IPS-11a (cell line): ENCODE measurements around the gene HTRA3.

Source experiments
- H3K4me3 ChIP-seq: one replicate; pipeline ENCODE4 v1.5.1; 2013; ENCODE audit warnings: low read depth, low read length, control low read depth

The HTRA3 gene

DNA sequence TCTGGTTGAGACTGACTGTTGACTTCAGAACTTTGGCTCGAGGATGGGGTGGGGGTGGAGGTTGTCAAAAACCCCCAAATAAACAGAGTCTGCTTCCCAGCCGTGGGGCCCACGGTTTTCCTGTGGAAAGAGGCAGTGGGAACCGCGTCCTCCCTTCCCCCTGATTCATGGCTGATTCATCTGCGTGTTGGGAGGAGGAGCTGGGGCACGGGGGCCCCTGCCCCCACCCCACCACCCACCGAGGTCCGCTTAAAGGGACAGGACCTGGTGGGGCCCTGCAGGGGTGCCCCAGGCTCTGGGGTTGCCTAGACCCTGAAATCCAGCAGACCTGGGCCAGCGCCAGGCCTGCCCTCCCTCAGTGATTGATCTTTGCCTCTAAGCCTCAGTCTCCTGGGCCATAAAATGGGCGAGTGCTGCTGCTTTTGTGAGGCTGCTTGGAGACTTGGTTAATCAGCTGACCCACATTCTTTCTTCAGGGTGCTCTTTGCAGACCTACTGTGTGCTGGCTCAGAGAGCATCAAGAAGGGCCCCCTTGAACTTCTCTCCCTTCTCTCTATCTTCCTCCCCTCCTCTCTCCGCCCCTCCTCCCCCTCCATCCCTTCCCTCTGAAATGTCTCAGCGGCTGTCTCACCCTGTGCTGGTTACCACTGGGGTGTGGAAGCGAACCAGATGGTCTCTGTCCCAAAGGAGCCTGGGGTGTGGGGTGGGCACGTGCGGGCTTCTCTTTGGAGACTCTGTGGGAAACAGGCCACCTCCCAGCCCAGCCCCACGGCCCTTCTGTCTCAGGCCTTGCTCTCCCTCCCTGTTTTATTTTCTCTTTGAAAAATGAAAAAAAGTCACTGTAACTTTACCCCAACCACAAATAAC lies 9.1 kb downstream of the HTRA3 start:
- H3K4me3 ChIP-seq = no peak overlapping the region

DNA sequence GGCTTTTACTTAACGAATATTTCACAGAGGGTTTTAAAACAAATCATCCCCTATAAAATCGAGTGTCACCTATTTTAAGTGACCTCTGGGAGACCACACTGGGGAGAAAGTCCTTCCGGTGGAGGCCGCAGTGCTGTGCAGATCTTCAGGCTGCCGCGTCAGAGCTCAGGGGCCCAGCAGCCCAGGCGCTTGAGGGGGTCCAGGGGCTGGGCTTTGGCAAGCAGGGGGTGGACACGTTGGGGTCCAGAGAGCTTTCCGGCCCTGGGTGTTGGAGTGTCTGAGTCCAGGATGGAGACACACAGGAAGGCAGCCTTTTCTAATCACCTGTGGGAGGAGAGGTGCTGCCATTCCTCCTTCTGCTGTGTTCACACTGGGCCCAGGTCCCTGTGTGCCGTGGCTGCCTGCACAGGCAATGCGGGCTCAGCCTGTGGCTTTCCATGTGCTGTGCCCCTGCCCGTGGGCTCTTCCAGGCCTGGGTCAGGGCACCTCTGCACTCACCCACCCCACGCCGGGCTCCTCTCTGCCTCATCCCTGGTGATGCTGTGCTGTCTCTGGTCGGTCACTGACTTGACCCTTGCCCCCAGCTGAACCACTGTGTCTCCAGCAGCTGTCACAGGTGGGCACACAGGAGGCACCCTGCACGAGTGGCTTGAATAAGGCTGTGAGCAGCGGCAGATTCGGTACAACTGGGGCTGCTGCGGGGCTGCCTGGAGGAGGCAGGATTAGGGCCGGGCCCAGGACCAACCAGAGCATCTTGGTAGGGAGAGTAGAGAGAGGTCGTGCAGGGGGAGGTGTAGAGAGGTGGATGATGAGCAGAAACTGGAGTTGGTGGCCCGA lies 10.0 kb downstream of the HTRA3 start:
- no peak overlapping the region for H3K4me3 ChIP-seq

DNA sequence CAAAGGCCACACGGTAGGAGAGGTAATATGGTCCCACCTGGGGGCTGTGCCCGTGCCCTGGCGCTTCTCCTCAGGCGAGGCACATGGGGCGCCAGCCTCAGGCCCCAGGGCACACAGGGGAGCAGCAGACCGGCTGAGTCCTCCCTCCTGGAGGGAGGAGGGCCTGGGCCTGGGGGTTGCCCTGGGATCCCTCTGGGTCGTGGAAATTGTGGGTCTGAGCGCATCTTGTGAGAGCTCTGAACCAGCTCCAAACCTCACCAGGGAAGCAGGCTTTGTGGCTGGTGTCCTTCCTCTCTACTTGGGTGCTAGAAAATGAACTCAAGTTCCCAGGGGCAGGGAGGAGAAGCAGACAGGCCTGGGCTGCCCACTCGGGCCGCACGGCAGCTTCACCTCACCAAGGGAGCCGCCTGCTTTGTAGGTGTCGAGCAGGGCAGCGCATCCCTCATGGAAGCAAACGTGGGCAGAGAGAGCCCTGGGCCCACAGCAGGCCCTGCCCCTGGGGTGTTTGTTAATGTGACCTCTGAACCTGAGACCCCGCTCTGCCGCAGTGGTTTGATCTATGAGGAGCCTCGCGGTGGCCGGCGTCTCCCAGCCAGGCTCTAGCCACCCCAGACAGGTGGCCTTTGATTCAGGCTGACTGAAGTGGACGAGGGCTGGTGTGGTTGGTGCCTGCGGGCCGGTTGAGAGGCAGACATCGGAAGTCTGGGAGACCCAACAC lies 10.8 kb downstream of the HTRA3 start:
- no peak overlapping the region for H3K4me3 ChIP-seq

DNA sequence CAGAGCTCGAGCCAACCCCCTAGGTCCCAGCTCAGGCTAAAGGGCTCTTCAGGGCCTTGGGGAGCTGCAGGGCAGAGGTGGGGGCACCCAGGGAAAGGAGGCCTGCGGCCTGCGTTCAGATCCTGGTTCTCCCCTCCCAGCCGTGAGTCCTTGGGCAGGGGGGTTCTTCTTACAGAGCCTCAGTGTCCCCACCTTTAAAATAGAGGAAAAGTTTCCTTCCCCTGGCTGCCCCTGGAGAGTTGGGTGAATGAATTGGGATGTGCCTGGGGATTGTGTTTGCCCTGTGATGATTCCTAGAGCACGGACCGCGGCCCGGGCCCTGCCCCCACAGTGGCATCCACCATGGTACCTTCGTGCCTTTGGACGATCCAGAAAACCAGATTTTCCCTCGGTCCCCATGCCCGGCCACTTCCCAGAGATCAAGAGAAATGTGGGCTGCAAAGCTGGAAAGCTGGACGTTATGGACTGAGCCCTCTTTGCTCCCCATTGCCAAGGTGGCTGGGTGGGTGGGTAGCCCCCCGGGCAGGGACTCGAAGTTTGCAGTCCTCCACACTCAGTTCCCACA lies 11.4 kb downstream of the HTRA3 start:
- no peak overlapping the region for H3K4me3 ChIP-seq

DNA sequence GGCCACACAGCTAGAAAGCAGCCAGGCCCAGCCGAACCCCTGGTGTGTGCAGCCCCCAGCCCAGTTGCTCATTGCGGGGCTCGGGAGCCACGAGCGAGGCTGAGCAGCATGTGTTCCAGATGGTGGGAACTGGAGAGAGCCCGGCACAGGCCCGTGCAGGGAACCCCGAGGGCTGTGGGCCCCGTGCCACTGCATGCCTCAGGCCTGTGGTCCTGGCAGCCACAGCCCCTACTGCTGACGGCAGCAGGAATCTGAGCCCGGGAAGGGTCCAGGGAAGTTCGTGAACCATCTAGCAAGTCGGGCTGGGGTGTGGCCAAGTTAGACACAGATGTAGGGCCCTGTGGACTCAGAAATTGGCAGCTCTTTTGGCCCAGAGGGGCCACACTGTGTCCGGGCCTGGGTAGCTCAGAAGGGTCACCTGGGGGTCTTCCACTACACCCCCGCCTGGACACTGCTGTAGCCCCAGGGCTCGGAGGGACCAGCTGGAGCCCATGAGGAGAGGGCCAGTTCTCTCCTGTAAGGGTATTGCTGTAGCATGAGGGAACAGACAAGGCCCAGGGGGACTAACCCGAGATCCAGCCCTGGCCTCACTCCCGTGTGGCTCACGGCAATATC lies 12.1 kb downstream of the HTRA3 start:
- no peak overlapping the region for H3K4me3 ChIP-seq

DNA sequence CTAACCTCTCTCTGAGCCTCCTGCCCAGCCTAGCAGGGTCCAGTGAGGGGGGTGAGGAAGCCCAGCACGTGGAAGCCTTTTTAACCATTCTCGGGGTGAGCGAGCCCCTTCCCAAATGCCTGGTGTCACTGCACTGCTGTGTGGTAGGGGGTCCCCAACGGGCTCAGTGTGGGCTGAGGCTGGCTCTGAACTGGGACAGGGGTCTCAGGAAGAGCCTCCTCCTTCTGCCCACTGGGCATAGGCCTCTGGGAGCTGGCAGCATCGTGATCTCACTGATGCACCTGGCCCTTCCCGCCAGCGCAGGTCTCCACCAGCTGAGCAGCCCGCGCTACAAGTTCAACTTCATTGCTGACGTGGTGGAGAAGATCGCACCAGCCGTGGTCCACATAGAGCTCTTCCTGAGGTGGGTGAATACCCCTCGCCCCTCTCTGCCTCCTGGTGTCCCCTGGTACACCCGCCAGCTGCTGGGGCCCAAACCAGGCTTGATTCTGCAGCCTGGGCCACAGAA lies 12.6 kb downstream of the HTRA3 start:
- no peak overlapping the region for H3K4me3 ChIP-seq

DNA sequence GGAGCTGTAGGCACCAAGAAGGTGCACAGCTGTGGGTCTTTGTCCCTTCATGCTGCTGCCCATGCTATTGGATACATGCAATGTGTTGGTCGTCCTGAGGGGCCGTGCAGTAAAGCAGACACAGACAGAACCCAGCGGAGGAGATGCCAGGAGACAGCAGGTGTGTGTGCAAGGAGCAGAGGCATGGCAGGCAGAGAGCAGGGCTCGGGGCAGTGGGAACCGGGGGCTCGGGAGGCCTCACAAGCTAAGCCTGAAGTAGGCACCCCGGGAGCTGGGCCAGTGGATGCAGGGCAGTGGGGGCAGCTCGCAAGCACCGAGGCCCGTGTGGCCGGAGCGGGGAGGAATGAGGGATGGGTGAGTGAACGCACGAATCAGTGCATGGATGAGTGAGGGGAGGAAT lies 13.2 kb downstream of the HTRA3 start:
- no peak overlapping the region for H3K4me3 ChIP-seq

DNA sequence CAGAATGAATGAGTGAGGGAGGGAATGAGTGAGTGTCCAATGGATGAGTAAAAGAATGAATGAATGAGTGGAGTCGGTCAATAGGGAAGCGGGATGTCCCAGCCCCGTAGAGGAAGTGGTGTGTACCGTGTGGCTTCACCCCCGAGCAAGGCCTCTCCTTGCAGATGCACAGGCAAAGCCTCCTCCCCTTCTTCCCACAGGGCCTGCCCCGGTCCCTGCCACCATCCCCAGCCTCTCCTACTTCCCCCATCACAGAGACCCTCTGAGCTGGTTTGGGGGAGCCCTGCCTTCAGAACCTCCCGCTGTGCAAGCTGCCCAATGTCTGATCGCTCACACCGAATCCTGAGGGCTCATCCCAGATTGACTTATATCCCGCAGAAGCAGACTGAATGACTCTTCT lies 13.6 kb downstream of the HTRA3 start:
- no peak overlapping the region for H3K4me3 ChIP-seq

DNA sequence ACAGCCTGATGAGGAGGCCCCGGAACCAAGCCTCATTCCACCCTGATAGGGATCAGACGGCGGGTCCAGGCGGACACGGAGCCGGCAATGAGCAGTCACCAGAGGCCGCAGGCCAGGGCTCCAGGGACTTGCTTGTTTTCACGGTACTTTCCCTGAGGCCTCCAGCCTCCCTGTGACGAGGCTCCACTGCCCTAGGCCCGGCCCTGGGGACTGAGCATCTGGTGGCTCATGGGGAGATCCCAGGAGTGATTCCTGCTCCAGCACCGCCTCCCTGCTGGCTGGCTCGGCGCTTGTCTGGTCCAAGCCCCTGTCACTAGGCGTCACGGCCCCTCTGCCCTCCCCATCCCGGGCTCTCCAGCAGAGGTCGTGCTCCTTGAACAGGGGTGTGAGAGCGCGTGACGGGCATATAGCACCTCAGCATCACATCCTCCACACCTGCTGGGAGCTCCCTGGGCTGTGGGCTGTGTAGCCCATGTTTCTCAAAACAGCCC lies 14.1 kb downstream of the HTRA3 start:
- no peak overlapping the region for H3K4me3 ChIP-seq

DNA sequence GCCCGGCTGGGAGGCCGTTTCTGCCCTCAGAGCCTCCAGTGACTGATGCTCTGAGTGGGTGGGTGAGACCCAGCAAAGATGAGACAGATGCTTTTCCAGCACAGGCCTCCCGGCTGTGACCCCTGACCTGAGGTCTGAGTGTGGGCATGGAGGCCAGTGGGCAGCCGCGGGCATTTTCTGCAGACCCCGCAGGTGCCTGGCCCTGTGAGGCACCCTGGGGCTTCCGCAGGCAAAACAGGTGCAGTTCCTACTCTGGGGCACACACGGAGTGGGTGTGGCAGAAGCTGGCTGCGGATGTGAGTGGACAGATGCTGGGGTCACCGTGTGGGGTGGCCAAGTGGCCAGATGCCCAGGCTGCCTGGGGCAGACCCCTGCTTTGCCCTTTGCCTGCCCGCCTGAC lies 14.8 kb downstream of the HTRA3 start:
- H3K4me3 ChIP-seq = no peak overlapping the region

DNA sequence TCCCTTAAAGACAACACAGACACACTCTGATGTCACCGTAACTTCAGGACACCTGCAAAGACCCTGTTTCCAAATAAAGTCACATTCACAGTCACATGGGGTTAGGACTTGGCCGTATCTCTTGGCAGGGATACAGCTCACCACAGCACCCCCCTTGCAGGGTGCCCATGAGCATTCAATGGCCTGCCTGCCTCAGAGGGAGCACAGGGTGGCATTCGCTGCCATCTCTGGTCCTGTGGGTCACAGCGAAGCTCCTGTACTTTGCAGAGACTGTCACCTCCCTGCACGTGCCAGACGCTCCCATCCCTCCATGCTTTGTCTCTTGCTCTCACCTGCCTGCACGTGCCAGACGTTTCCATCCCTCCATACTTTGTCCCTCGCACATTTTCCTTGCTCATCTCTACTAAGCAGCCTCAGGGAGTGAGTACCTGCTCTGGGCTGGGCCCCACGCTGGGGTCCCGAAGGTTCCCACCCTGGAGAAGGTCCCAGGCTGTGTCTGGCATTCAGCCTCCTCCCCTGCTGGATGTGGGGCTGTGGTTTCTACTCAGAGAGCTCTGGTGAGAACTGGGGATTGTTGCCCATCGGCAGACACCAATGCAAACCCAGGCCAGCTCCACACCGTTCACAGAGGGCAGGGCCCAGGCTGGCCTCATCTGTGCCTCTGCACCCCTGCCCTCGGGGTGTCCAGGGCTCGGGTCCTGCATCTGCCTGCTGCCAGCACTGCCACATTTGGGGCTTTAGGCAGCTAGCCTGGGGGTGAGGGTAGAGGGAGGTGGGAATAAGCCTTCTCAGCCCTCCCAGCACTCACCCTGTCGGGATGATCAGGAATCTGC lies 15.8 kb downstream of the HTRA3 start:
- H3K4me3 ChIP-seq = no peak overlapping the region

DNA sequence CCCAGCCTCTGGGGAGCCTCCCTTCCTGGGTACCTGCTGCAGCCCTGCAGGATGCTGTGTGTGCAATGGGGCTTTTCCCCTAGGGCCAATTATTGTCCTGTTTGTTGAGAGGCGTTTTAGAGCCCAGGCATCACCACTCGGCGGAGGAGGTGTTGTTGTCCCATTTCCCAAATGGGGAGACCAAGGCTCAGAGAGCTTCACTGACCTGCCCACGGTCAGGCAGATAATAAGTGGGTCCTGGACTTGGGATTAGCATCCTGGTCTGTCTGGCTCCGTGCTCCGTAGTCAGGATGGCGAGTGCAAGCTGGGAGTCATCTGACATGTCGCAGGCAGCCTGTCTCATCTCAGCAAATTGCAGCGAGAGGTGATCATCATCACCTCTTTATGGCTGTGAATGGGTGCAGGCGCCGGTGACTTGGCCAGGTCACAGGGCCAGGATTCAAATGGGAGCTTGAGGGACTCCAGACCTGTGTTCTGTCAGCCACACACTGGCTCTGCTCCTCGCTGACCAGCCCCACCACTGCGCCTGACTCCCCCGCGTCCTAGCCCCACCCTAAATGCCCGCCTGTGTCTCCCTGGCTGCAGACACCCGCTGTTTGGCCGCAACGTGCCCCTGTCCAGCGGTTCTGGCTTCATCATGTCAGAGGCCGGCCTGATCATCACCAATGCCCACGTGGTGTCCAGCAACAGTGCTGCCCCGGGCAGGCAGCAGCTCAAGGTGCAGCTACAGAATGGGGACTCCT lies 16.6 kb downstream of the HTRA3 start:
- no peak overlapping the region for H3K4me3 ChIP-seq

DNA sequence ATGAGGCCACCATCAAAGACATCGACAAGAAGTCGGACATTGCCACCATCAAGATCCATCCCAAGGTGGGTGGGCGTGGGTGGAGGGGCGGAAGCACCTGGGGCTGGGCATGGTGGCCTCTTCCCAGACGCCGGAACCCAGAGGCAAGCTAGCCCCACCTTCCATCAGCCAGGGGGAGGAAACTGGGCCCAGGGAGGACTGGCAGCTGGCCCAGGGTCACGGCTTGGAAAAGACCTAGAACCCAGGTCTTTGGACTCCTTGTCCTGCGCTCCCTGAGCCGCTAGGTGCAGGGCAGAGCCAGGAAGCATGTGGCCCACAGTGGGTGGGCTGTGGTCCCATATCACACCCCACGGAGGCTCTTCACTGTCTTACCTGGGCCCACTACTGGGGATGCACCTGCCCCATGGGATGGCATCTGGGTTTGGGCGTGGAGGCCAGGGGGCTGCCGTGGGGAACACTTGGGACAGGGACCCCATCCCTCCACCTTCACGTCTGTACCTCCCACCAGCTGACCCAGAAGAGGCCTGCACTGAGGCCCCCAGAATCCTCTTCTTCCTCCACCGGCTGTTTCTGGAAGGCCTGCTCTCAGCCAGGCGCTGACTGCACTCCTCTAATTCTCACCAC lies 17.3 kb downstream of the HTRA3 start:
- no peak overlapping the region for H3K4me3 ChIP-seq

DNA sequence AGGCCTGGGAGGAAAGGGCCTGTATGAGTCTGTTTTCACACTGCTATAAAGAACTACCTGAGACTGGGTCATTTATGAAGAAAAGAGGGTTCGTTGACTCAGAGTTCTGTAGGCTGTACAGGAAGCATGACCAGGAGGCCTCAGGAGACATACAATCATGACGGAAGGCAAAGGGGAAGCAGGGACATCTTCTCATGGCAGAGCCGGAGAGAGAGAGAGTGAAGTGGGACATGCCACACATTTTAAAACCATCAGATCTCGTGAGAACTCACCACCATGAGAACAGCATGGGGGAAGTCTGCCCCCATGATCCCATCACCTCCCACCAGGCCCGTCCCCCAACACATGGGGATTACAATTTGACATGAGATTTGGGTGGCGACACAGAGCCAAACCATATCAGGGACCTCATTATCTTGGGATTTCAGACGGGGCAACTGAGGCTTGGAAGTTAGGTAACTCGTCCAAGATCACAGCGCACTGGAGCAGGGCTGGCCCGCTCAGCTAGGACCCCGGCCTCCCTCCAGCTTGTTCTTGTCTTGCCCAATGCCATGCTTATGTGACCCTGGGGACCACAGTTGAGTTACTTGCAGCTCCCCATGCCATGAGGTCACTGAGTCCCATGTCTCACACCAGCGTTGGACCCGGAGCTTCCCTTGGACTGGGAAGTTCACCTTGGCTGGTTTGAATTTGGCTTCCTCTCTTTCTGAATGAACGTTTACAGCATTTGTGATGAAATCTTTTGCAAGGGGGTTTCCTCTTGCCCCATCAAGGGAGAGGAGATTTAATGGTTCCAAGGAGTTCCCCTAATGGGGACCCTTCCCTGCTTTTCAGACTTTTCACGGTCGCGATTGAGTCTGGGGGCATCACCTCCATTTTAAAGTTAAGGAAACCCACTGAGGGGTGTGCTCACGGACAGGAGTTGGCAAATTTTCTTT lies 18.1 kb downstream of the HTRA3 start:
- H3K4me3 ChIP-seq = no peak overlapping the region

DNA sequence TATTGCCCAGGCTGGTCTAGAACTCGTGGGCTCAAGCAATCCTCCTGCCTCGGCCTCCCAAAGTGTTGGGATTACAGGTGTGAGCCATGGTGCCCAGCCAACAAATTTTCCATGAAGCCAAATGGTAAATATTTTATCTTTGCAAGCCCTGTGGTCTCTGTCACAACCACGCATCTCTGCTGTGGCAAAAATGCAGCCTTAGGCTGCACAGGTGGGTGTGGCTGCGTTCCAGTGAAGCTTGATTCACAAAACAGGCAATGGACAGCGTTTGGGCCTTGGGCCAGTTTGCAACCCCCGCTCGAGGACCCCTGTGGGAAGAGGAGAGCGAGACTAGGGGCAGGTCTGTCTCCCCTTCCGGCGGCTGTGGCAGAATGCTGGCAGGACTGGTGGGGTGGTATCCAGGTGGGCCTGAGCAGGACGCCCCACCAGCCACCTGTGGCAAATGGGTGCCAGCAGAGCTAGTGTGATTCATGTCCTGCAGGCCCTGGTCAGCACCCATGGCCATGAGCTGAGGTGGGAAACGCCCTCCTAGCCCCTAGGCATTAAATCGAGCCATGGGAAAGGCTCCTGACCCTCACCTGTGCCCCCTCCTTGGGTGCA lies 19.7 kb downstream of the HTRA3 start:
- no peak overlapping the region for H3K4me3 ChIP-seq

DNA sequence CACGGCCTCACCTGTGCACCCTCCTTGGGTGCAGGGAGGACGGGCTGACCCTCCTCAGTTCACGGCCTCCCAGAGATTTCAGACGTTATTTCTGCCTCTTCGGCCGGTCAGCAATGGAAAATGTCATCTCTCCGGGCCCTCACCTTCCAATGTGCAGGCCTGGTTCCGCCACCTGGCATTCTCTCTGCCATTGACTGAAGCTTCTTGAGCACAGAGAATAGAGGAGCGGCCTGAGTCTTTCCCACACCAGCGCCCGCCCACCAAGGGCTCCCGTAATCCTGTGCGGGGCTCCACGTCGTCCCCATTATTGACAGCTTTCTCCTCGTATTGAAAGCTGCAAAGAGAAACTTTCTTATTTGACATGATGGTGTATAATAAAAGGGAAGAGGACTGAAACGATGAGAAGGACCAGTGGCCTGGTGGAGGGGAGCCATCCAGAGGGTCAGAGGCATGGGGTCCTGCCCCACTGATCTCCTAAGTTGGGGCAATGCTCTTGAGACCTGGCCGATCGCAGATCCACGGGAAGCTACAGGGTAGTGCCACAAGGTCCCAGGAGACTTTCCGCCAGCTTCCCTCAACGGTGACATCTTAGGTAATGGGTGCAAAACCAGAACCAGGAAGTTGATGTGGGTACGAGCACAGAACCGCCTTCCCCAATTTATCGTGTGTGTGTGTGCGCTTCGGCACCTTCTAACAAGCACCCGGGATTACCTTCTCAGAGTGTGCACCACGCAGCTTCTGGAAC lies 20.6 kb downstream of the HTRA3 start:
- H3K4me3 ChIP-seq = no peak overlapping the region
